Measurements from ENCODE around the gene TENT4A. TPM values are rescaled to one million over a fixed set of nuclear protein-coding genes. Genes with fewer than 3 reads are reported as not detected.

TENT4A gene
- total and polyA plus RNA-seq, 2 experiments from 2014 or later: 6.8 to 14.1 TPM

DNA sequence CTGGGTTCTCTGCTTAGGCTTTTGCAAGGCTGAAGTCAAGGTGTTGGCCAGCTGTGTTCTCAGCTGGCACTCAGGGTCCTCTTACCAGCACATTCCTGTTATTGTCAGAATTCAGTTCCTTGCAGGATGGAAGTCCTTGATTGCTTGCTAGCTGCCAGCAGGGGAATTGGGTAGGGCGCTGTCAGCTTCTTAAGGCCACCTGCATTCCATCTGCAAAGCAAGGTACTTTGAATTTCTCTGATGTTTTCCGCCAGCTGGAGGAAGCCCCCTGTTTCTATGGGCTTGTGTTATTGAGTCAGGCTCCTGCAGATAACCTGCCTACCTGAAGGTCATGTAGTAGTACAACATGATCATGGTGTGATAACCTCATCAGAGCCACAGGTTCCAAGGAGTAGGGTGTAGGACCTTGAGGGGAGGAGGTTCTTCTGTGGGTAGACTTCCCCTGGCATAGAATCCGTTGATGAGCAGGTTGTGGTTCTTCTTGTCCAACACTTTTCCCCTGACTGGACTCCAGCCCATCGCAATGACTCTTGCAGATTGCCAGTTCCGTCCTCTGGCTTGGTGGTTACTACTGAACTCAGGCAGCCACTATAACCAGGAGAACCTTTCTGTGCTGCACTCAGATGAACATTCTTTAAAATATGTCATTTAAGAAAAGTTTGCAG lies 6.8 kb downstream of the TENT4A start:
- no peak overlapping the region for H3K27ac ChIP-seq
- no peaks in the 10 kb centered on the region for H3K9me3 ChIP-seq (ENCODE audit: low read depth)
- 88% methylated on average over 5 of the region's 5 CpGs for WGBS (ENCODE audit: low lambda C conversion rate, missing lambda C conversion rate)
- no peak for DNase-seq (ENCODE audit: low spot score)
- no peak overlapping the region for H3K4me3 ChIP-seq
- no peaks in the 10 kb centered on the region for H3K9me2 ChIP-seq (replicated peaks; ENCODE audit: insufficient read depth)
- H3K4me1 ChIP-seq (ENCODE audit: insufficient read depth): peaks cover 26% of the 10 kb centered on the region
- H4K20me1 ChIP-seq (ENCODE audit: insufficient read depth, poor library complexity, severe bottlenecking): peaks cover 100% of the 10 kb centered on the region
- H3K4me2 ChIP-seq: no peak overlapping the region
- peaks cover 100% of the 10 kb centered on the region for H3K79me2 ChIP-seq
- H3K27me3 ChIP-seq: no peaks in the 10 kb centered on the region
- TF ChIP-seq, protein P1, sequence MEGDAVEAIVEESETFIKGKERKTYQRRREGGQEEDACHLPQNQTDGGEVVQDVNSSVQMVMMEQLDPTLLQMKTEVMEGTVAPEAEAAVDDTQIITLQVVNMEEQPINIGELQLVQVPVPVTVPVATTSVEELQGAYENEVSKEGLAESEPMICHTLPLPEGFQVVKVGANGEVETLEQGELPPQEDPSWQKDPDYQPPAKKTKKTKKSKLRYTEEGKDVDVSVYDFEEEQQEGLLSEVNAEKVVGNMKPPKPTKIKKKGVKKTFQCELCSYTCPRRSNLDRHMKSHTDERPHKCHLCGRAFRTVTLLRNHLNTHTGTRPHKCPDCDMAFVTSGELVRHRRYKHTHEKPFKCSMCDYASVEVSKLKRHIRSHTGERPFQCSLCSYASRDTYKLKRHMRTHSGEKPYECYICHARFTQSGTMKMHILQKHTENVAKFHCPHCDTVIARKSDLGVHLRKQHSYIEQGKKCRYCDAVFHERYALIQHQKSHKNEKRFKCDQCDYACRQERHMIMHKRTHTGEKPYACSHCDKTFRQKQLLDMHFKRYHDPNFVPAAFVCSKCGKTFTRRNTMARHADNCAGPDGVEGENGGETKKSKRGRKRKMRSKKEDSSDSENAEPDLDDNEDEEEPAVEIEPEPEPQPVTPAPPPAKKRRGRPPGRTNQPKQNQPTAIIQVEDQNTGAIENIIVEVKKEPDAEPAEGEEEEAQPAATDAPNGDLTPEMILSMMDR (IDR thresholded peaks at IDR 0.05; ENCODE audit: poor library complexity): no peak
- TF ChIP-seq EZH2phosphoT487 (IDR thresholded peaks at IDR 0.05; ENCODE audit: low read depth, severe bottlenecking, unreplicated experiment) (no peak), EZH2 (IDR thresholded peaks at IDR 0.05; ENCODE audit: borderline replicate concordance) (no peak)
- H3K36me3 ChIP-seq (replicated peaks; ENCODE audit: insufficient read depth, low read depth): no peaks in the 10 kb centered on the region
- H2AFZ ChIP-seq: no peak overlapping the region

DNA sequence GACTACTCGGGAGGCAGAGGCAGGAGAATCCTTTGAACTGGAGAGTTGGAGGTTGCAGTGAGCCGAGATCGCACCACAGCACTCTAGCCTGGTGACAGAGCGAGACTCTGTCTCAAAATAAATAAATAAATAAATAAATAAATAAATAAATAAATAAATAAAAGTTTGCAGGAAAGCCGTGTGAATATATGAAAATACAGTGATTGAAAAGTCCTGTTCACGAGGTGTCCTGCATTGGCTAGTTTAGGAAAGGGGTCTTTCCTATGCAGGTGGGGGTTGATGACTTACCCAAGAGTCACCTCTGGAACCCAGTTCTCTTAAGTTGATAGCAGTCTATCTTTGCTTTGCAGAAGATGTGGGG lies 7.3 kb downstream of the TENT4A start:
- H3K27me3 ChIP-seq: no peaks in the 10 kb centered on the region
- H3K4me3 ChIP-seq: no peak overlapping the region
- peaks cover 100% of the 10 kb centered on the region for H3K79me2 ChIP-seq
- no peak overlapping the region for H2AFZ ChIP-seq
- no peak for DNase-seq (ENCODE audit: low spot score)
- no peak overlapping the region for H3K4me2 ChIP-seq
- TF ChIP-seq, protein P1 (IDR thresholded peaks at IDR 0.05; ENCODE audit: poor library complexity): no peak
- TF ChIP-seq EZH2phosphoT487 (IDR thresholded peaks at IDR 0.05; ENCODE audit: low read depth, severe bottlenecking, unreplicated experiment) (no peak), EZH2 (IDR thresholded peaks at IDR 0.05; ENCODE audit: borderline replicate concordance) (no peak)
- whole genome bisulfite sequencing (ENCODE audit: low lambda C conversion rate, missing lambda C conversion rate): 94% methylated on average over 6 of the region's 6 CpGs
- no peaks in the 10 kb centered on the region for H3K9me3 ChIP-seq (ENCODE audit: low read depth)
- H3K9me2 ChIP-seq (replicated peaks; ENCODE audit: insufficient read depth): no peaks in the 10 kb centered on the region
- peaks cover 23% of the 10 kb centered on the region for H3K4me1 ChIP-seq (ENCODE audit: insufficient read depth)
- H3K27ac ChIP-seq: no peak overlapping the region
- H3K36me3 ChIP-seq (replicated peaks; ENCODE audit: insufficient read depth, low read depth): no peaks in the 10 kb centered on the region
- H4K20me1 ChIP-seq (ENCODE audit: insufficient read depth, poor library complexity, severe bottlenecking): peaks cover 100% of the 10 kb centered on the region

DNA sequence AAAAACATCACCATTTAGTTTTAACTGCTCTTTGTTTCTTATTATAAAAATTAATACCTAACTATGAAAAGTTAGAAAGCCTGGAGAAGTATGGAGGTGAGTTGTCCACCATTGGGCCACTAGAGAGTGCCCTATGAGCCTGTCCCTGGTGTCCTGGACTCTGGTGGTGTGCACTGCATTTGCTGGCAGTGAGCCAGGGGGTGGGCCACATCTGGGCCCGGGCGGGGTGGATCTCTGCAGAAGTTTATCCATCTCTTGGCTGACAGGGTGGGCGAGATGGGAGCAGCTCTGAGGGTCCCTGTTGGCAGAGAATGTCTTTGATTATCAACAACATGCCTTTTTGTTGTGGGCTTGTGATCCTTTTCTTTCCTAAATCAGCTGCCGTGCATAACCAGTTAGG lies 8.2 kb downstream of the TENT4A start:
- TF ChIP-seq, protein P1 (IDR thresholded peaks at IDR 0.05; ENCODE audit: poor library complexity): no peak
- no peak for TF ChIP-seq EZH2phosphoT487 (IDR thresholded peaks at IDR 0.05; ENCODE audit: low read depth, severe bottlenecking, unreplicated experiment)
- no peak for TF ChIP-seq EZH2 (IDR thresholded peaks at IDR 0.05; ENCODE audit: borderline replicate concordance)
- no peaks in the 10 kb centered on the region for H3K9me2 ChIP-seq (replicated peaks; ENCODE audit: insufficient read depth)
- no peaks in the 10 kb centered on the region for H3K36me3 ChIP-seq (replicated peaks; ENCODE audit: insufficient read depth, low read depth)
- no peak for DNase-seq (ENCODE audit: low spot score)
- peaks cover 100% of the 10 kb centered on the region for H3K79me2 ChIP-seq
- H3K4me3 ChIP-seq: no peak overlapping the region
- no peaks in the 10 kb centered on the region for H3K27me3 ChIP-seq
- no peak overlapping the region for H2AFZ ChIP-seq
- no peak overlapping the region for H3K27ac ChIP-seq
- H3K4me1 ChIP-seq (ENCODE audit: insufficient read depth): peaks cover 15% of the 10 kb centered on the region
- peaks cover 100% of the 10 kb centered on the region for H4K20me1 ChIP-seq (ENCODE audit: insufficient read depth, poor library complexity, severe bottlenecking)
- WGBS (ENCODE audit: low lambda C conversion rate, missing lambda C conversion rate): 58% methylated on average over 4 of the region's 4 CpGs
- H3K4me2 ChIP-seq: no peak overlapping the region
- no peaks in the 10 kb centered on the region for H3K9me3 ChIP-seq (ENCODE audit: low read depth)

All from hepatocyte (in vitro differentiated cells).